GM19043 (cell line): ENCODE results near the gene DMGDH.

Experiments
- ATAC-seq: cut with Tn5 transposase; IDR thresholded peaks from one replicate; pipeline ENCODE4 v1.9.1; 2021; ENCODE audit warnings: low read depth; ENCODE audit not compliant: unreplicated experiment

DMGDH gene

DNA sequence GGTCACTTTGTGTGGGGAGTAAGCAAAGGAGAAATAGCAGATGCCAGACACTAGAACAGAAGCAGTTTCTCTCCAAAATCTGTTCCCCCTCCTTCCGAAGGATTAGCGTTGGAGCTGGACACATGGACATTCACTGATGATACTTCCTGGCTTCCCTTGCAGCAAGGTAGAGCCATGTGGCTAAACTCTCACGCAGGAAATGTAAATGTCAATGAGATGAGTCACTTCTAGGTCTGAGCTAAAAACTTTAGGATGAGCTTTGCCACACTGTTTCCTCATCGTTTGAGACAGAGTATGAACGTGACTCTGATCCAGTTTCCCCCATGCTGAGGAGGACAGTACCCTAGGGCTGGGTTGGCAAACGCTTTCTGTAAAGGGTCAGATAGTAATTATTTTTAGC, 5.2 kb upstream of the DMGDH start:
- ATAC-seq, result no peak

DNA sequence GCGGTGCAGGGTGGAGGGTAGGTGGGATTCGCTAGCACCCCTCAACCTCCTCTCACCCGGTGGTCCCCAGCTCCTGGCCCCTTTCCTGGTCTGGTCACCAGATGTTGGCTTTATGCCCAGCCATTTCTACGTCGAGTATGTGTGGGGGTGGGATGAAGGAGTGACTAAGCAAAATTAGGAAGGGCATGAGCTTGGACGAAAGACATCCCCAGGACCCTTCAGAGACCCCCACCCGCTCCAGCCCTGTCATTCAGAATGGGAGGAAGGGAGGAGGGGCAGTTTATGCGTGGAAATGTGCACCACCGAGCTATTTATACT, 835 bp upstream of the DMGDH start:
- no peak for ATAC-seq

DNA sequence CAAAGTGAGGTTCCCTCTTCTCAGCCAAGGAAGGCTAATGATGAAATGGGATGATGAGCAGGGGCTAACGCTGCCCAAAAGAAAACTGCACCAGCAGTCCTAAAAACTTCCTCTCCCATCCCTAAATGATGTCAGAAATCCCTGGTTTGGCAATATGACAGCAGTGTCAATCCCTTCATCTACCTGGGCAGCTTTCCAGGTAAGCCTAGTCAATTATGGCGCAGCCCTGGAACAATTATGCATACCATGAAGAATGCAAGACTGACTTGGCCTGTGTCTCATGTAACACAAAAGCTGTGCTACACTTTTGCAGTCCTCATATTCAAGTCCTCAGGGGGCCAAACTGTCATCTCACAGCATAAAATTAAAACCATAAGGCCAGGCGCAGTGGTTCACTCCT, 7.0 kb downstream of the DMGDH start:
- ATAC-seq, result no peak

DNA sequence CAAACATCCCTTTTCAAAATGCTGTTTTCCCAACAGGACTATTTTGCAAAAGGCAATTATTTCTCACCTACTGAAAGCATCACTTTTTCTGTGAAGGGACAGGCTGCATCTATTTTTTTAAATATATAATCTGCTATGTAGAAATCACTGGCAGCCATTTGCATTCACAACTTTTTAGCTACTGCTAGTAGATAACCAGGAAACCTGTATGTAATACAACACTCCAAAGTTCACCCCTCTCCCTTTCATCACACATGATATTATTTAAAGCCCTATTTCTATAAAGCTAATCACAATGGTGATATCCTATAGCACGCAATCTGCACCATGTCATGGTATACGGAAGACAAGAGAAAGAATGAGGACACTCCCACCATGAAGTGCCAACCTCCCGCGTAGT, 9.8 kb downstream of the DMGDH start:
- ATAC-seq, result no peak

DNA sequence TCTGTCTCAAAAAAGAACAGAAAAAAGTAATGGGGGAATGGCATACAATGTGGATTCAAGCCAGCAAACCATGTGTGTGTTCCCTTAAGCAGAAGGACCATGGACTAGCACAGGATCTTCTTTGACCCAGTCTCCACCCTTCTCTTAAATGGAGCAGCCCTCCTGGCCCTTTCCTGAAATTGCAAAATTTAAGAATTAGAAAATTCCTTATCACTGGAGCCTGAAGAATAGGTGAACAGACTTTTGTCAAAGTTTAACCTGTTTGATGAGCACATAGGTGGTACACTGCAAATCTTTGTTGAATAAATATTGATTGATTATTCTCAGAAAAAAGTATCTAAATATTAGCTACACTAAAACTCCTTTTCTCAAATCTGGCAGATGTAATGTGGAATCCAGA, 12.6 kb downstream of the DMGDH start:
- ATAC-seq, result no peak

DNA sequence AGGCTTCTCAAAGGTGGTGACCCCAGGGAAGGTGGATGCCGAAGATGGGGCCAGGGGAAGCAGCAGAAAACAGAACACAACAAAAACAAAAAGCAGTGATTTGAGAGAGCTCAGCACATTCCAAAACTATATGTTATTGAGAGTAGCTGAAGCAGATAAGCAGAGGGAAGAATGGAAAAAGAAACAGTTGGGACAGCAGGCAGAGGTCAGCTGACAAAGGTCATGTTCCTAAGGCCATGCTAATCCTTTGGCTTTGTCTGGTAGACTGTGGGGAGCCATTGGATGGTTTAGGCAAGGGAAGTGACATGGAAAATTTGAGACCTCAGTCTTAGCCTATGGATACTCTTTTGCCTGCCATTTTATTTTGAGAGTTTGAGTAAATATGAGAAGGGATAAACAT, 14.5 kb downstream of the DMGDH start:
- no peak for ATAC-seq

DNA sequence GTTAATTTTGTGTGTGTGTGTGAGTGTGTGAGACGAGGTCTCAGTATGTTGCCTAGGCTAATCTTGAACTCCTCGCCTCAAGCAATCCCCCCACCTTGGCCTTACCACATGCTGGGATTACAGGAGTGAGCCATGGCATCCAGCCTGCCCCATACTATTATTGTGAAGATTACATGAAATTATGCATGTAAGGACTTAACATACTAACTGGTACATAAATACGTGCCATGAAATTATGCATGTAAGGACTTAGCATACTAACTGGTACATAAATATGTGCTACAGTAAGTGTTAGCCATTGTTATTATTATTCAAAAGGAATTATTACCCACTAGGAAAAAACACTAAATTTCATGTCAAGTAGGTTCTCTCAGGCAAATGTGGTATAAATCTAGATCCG, 16.2 kb downstream of the DMGDH start:
- ATAC-seq, result no peak

DNA sequence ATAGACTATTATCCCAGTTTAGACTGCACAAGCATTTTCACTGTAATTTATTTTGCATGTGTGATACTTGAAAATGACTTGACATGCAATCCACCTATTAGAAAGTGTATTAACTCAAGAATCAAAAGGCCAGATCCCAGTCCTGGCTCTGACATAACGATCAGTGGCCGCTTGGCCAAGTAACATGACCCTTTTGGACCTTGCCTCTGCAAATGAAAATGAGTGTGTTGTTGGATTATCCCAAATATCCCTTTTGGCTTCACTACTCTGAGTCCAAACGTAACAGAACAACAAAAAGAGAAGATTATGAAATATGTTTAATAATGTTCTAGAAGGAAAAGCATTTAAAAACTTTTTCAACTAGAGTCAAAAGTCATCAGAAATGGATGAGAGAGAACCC, 19.0 kb downstream of the DMGDH start:
- no peak for ATAC-seq

DNA sequence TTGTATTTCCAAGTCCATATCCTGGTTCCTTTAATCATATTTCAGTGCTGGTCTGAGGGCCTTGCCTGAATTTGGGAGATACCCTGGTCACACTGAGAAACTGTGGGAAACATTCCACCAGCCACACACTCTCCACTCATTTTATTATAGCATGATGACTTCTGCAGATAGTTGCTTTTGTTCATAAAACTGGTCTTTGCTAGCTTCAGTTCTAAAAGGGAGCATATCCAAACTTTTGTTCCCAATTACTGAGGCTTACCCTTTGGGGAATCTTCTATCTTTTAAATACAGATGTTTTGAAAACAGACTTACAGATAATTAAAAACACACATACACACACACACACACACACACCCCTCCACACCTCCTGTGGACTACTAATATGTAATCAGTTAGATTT, 21.0 kb downstream of the DMGDH start:
- ATAC-seq, result no peak

DNA sequence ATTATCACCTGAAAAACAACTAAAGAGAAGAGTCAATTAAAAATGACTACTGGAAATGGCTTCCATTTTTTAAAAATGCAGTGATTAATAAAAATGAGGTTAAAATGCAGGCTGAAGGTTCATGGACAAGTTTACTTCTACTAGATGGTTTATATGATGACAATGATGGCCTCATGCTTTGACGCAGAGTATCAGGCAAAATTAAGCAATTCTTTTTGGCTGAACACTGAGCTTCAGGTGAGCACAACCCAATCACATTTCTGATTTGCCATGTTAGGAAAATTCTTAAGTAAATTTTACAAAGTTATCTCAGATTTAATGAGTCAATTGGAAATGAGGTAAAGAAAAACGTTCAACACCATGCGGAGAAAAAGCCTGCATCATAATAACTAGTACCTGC, 22.3 kb downstream of the DMGDH start:
- no peak for ATAC-seq

DNA sequence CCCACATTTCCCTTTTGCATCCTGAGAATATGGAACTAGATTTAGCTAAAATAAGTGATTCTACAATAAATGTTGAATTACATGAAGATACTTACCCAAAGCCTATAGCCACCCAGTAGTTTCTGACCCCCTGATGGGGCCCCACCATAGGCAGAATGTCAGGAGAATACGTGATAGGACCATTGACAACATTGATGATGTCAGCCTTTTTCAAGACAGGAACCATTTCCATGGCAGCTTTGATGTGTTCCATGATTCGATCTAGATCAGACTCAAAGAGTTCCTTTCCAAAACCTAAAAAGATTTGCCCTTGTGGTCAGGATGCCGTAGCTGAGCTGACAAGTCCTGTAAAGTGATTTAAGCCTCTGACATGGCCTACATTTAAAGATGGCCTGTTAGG, 27.3 kb downstream of the DMGDH start:
- ATAC-seq, result no peak

DNA sequence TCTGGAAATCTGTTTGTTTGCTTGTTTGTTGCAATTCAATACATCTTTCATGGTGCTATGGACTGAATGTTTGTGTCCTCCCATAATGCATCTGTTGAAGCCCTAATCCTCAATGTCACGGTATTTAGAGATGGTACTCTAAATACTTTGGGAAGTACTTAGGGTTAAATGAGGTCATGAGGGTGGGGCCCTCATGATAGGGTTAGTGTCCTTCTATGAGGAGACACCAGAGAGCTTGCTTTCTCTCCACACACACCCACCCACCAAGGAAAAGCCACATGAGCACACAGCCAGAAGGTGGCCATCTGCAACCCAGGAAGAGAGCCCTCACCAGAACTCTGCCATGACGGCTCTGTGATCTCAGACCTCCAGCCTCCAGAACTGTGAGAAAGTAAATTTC, 32.7 kb downstream of the DMGDH start:
- no peak for ATAC-seq

DNA sequence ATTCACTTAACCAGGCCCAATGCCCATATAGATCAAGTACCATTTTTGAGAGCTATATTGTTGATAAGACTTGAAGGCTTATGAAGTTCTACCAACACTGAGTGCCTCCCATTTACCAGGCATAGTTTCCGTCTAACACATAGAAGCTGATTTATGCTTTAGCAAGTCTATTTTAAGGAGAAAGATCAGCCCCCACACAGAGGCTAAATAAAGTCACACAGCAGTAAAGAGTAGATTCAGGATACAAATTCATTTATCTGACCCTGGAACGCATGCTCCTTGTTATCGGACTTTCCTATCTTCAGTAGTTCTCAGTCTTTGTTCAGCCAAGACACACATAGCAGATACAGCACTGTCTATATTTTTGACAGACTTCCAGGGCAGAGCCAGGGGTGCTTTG, 34.2 kb downstream of the DMGDH start:
- no peak for ATAC-seq

DNA sequence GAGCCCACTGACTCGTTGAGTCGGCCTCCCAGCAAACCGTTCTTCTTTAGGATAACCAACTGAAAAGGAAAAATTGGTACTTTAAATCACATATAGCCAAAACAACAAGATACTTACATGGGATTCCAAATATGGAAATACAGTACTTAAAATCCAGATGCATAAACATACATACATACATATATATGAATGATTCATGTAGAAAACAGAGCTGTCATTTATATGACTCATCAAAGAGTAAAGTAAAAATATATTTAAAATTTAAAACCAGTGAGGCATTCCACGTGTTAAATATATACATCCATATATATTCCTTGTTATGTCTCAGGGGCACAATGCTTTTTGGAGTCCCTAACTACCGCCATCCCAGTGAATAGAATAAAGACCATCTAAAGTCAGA, 36.7 kb downstream of the DMGDH start:
- ATAC-seq, result no peak

DNA sequence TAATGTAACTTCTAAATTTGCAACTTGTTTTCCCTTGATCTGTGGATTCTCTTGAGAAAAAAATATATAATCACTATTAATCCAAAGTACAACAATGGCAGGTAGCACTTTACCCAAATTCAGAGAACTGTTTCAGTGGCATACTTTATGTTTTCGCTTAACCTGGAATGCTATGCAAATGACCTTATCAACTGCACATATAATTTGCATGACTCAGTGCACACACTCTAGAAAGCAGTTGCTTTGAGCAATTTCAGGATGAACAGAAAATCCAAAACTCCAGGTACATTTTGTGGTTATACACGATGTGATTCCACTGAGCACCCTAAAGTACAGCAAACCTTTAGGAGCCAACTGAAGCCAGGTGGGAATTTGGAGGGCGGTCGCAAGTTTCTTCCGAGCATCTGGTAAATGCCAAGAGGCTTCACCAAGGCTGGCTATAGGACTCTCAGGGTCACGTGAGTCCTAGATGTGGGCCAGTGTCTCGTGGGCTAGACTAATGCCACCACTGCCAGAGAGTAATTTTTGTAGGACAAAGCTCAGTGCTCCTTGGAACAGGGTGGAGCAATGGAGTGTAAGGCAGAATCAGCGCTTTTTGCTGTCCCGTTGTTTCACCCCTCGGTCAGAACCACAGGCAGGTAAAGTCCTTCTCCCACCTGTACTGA, 37.3 kb downstream of the DMGDH start:
- ATAC-seq, result no peak

DNA sequence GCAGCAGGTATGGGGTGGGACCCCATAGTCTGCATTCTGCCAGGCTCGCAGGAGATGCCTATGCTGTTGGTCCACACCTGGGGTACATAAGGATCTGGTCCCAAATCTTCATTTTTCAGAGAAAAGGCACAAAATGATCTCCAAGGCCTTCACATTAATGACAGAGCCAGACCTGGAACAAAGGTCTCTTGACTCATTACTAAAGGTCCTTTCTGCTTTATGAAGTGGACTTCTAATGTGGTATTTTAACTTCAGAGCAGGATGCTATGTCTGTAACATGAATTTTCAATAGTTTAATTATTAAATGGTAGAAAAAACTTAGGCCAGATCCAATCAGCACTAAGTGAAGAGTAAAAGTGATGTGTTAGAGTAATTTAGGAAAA, 38.0 kb downstream of the DMGDH start:
- no peak for ATAC-seq

DNA sequence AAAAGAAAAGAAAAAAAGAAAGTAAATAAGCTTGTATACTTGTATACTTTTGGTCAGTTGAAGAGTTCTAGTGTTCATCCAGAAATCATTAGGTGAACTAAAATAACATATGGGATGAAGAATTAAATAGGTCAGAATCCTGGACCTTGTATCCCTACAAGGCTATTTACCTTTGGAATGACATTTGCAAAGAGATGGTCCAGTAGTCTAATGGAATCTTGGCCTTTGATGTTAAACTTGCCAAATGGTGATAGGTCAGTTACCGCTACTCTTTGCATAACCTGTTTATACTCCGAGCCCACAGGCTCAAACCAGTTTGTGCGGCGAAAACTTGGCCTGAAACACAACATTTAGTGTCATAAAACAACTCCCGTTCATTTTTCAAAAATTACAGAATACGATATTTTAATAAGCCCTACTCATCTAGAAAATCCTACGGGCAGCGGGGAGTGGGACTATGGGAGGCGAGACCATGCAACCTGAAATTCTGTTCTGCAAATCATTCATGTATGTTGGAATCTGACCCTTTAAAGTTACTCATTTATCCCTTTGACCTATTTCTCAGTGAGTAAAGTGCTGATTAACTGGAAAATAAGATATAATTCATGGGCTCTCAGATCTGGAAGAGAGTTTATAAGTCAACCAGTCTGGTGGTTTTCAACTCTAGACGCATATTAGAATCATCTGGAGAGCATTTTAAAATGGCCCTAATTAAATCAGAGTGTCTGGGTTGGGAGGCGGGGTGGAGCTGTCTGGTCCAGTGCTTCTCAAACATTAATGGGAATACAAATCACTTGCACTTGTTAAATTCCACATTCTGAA, 38.6 kb downstream of the DMGDH start:
- ATAC-seq, result no peak

DNA sequence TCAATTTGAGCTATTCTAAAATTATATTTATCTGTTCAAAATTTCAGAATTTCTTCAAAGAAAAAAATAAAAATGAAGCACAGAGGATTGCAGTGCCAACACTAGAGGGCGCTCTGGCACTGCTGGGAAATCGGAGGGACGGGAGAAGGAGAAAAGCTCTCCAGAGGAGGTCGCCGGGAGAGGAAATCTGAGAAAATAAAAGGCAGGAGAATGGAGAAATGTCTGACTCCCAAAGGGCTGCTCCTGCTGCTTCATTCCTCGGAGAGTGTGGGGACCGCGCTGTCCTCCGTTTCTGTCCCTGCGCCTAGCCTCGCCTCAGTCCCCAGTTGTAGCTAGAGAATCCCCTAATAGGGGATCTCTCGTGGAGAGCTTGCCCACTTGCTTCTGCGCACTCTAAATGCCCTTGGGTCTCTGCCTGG, 44.4 kb downstream of the DMGDH start:
- ATAC-seq, result no peak

DNA sequence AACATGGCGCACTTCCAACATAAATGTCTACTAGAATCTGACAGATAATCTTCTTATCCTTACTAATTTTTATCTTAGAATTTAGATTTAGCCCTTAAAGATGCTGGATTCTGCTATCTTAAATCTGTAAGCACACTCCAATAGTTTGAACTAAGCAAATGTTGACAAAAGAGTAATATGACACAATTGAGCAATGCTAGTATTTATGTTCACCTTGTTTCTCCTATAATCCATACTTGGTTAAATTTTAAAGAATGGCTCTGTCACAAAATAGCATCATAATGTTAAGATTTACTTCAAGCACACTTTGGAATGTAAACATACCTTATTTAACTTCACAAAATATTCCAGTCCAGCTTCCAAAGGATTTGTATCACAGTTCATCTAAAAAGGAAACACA, 45.5 kb downstream of the DMGDH start:
- no peak for ATAC-seq

DNA sequence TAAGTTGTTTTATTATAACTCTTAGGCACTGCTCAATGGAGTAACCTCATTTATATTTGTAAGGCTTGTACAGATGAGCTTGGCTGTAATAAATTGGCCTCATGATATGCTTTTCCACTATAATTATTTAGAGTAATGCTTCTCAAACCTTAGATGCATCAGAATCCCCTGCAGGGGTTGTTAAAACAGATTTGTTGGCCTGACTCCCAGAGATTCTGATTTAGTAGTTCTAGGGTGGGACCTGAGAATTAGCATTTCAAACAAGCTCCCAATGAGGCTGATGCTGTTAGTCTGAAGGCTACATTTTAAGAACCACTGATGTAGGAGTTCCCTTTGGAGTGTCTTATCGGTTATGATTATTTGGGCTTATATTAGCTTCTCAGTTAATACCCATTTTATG, 46.1 kb downstream of the DMGDH start:
- no peak for ATAC-seq

DNA sequence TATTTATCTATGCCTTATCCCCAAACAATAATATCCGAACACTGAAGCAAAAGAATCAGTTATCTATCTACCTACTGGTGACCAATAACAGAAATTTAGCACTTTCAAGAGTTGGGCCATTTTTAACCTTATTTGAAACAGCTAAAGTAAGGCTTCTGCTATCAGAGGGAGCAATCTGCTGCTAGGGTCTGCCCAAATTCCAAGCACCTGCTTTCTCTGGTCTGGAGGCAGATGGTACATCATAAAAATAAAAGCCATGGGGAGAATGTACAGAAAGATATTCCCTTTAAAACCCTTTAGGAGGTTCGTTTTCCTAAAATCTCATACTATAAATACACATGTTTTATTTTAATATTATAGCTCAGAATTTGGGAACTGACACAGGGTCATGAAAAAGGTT, 46.7 kb downstream of the DMGDH start:
- no peak for ATAC-seq

DNA sequence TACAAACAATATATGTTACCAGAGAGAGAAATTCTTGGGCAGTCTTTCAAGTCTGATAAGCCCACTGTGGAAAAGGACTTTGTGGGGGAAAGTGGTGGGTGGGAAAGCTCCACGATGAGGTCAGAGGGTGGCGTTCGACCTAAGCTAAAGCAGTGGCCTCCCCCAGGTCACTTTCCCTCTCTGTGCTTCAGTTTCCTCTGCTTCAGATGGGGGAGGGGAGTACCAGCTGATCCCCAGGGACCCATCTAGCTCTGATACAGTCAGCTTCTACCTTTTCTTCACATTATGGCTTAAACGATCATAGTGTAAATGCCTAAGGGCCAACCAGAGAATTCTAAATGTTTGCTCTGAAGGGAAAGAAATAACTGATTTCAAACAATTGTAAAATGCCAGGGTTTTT, 47.7 kb downstream of the DMGDH start:
- ATAC-seq, result no peak
